GM23338 (cell line): ENCODE data around the gene L1CAM. TPM values are rescaled to one million over a fixed set of nuclear protein-coding genes. Genes with fewer than 3 reads are reported as not detected.

Experiments used
- ATAC-seq: fragments of 200-7000 bp; cut with Tn5 transposase; 3 replicates; pipeline ENCODE4 v1.9.1; 2020
- DNase-seq: peaks from one replicate; pipeline ENCODE4 v3.0.0-alpha.2; 2015; ENCODE audit warnings: low spot score
- H2AFZ ChIP-seq: fragments of 200-600 bp; sonication (generic); 2 replicates; pipeline ENCODE4 v1.8.0; 2016; ENCODE audit warnings: antibody characterized with exemption, mild to moderate bottlenecking, moderate library complexity
- H3F3A ChIP-seq: fragments of 200-600 bp; sonication (generic); replicated peaks from 2 replicates; pipeline ENCODE4 v1.8.0; 2017; ENCODE audit warnings: antibody characterized with exemption, mixed run types, low read depth
- H3K27ac ChIP-seq: fragments of 200-600 bp; sonication (generic); 2 replicates; pipeline ENCODE4 v1.6.1; 2016; ENCODE audit warnings: low read depth
- H3K27me3 ChIP-seq: fragments of 200-600 bp; sonication (generic); 2 replicates; pipeline ENCODE4 v1.8.0; 2016; ENCODE audit warnings: mild to moderate bottlenecking, mixed run types, moderate library complexity; ENCODE audit not compliant: insufficient read depth
- H3K36me3 ChIP-seq: fragments of 200-600 bp; sonication (generic); 2 replicates; pipeline ENCODE4 v1.8.0; 2016; ENCODE audit warnings: mild to moderate bottlenecking; ENCODE audit not compliant: insufficient read depth
- H3K4me1 ChIP-seq: fragments of 200-600 bp; sonication (generic); 2 replicates; pipeline ENCODE4 v1.8.0; 2016; ENCODE audit warnings: mild to moderate bottlenecking, moderate library complexity; ENCODE audit not compliant: insufficient read depth
- H3K4me2 ChIP-seq: fragments of 200-600 bp; sonication (generic); 2 replicates; pipeline ENCODE4 v1.7.1; 2017; ENCODE audit warnings: mixed run types
- H3K4me3 ChIP-seq: fragments of 200-600 bp; sonication (generic); 2 replicates; pipeline ENCODE4 v1.6.1; 2016; ENCODE audit warnings: mixed run types
- H3K79me2 ChIP-seq: fragments of 200-600 bp; sonication (generic); replicated peaks from 2 replicates; pipeline ENCODE4 v1.8.0; 2017; ENCODE audit warnings: mild to moderate bottlenecking; ENCODE audit not compliant: insufficient read depth
- H3K9me2 ChIP-seq: fragments of 200-600 bp; sonication (generic); 2 replicates; pipeline ENCODE4 v1.8.0; 2017; ENCODE audit not compliant: insufficient read depth
- H4K20me1 ChIP-seq: fragments of 200-600 bp; sonication (generic); replicated peaks from 2 replicates; pipeline ENCODE4 v1.8.0; 2017; ENCODE audit warnings: mild to moderate bottlenecking; ENCODE audit not compliant: insufficient read depth
- H3K27ac Mint-ChIP-seq: 2 replicates; pipeline ENCODE4 v1.8.0; 2020; ENCODE audit warnings: inconsistent platforms, mild to moderate bottlenecking, moderate library complexity, mixed read lengths
- H3K27me3 Mint-ChIP-seq: 3 replicates; pipeline ENCODE4 v1.8.0; 2022; ENCODE audit warnings: low read depth, mild to moderate bottlenecking, moderate library complexity, mixed read lengths, inconsistent platforms; ENCODE audit not compliant: insufficient read depth, poor library complexity
- H3K36me3 Mint-ChIP-seq: 3 replicates; pipeline ENCODE4 v1.8.0; 2021; ENCODE audit warnings: low read depth, mild to moderate bottlenecking, inconsistent platforms, moderate library complexity, mixed read lengths
- H3K4me1 Mint-ChIP-seq: 3 replicates; pipeline ENCODE4 v1.8.0; 2020; ENCODE audit warnings: mild to moderate bottlenecking, inconsistent platforms, mixed read lengths
- H3K4me3 Mint-ChIP-seq: 3 replicates; pipeline ENCODE4 v1.8.0; 2021; ENCODE audit warnings: moderate library complexity, mild to moderate bottlenecking, inconsistent platforms, mixed read lengths
- H3K9me3 Mint-ChIP-seq: 3 replicates; pipeline ENCODE4 v1.8.0; 2020; ENCODE audit warnings: moderate library complexity, mild to moderate bottlenecking, inconsistent platforms, mixed read lengths
- ETS1 ChIP-seq: IDR thresholded peaks from 2 replicates; pipeline ENCODE4 v1.6.1; 2016; ENCODE audit warnings: antibody characterized with exemption
- JUNB ChIP-seq: IDR thresholded peaks from one replicate; pipeline ENCODE4 v1.6.1; 2016; ENCODE audit warnings: antibody characterized with exemption; ENCODE audit not compliant: unreplicated experiment
- REST ChIP-seq: IDR thresholded peaks from one replicate; pipeline ENCODE4 v1.6.1; 2018; ENCODE audit warnings: antibody characterized with exemption; ENCODE audit not compliant: unreplicated experiment
- ZNF331 ChIP-seq: fragments of 250-450 bp; sonication (Bioruptor Pico); IDR thresholded peaks from 2 replicates; pipeline ENCODE4 v1.5.0; 2020; ENCODE audit warnings: low read depth, mild to moderate bottlenecking, moderate library complexity
- ZNF462 ChIP-seq: fragments of 250-450 bp; sonication (Bioruptor Pico); IDR thresholded peaks from 2 replicates; pipeline ENCODE4 v1.5.0; 2020; ENCODE audit warnings: mild to moderate bottlenecking, moderate library complexity
- polyA plus RNA-seq: library from polyadenylated mRNA; unstranded; fragments of >200 nt; fragmentation: Nextera tagmentation; extraction: Ambion mirVana; gene quantifications from 2 replicates; pipeline ENCODE4 v1.2.1, GENCODE V29; 2016
- total RNA-seq: library from RNA; depleted of rRNA; stranded (reverse); fragments of >200 nt; shearing (Covaris generic); gene quantifications from 2 replicates; pipeline ENCODE4 v1.2.3, GENCODE V29; 2014

L1CAM gene
- total and polyA plus RNA-seq, 2 experiments from 2014 or later: 7.4 to 29.2 TPM

GRCh38 chrX:153929576-153929975 is 43.6 kb upstream of the L1CAM start (continued):
- no peak for TF ChIP-seq REST
- no peak for TF ChIP-seq JUNB
- TF ChIP-seq ZNF331 (CRISPR knock-in tag): no peak

GRCh38 chrX:153928846-153929245 is 42.9 kb upstream of the L1CAM start:
- Mint-ChIP-seq H3K4me1 (peaks cover 18% of the 10 kb centered on the region), H3K27ac (peak overlapping the region; percentile 72; the same call in 1 of the 2 replicates), H3K9me3 (no peaks in the 10 kb centered on the region; the same call in 2 of the 3 replicates), H3K36me3 (peaks cover 23% of the 10 kb centered on the region), H3K4me3 (peak overlapping the region; percentile 42; the same call in 1 of the 3 replicates), H3K27me3 (peaks cover 9% of the 10 kb centered on the region)
- no peak overlapping the region for H3K27ac ChIP-seq
- H3K36me3 ChIP-seq: no peaks in the 10 kb centered on the region
- no peak for TF ChIP-seq ZNF462
- no peak for TF ChIP-seq ETS1
- H3F3A ChIP-seq: 0 out of 2 replicates have a peak, but pooled peaks cover 5% of the 10 kb centered on the region
- H3K4me2 ChIP-seq: no peak overlapping the region; the same call in 1 of the 2 replicates
- ATAC-seq (no peak), DNase-seq (no peak)
- no peaks in the 10 kb centered on the region for H3K9me2 ChIP-seq
- no peak overlapping the region for H2AFZ ChIP-seq
- peaks cover 5% of the 10 kb centered on the region for H3K79me2 ChIP-seq
- no peak overlapping the region for H3K4me3 ChIP-seq
- H3K27me3 ChIP-seq: no peaks in the 10 kb centered on the region
- peaks cover 10% of the 10 kb centered on the region; the same call in 1 of the 2 replicates for H3K4me1 ChIP-seq
- H4K20me1 ChIP-seq: no peaks in the 10 kb centered on the region; the same call in 1 of the 2 replicates
